GM10266 (cell line): ENCODE measurements around the gene HECTD2.
"Not testable (repeated sequence)": the region's sequence is repeated elsewhere in the genome, so short reads cannot be mapped to it uniquely, and the experiment has no call there.

Source experiments
- DNase-seq: peaks from one replicate; pipeline ENCODE4 v3.0.0; 2012; ENCODE audit errors: extremely low spot score
- CTCF ChIP-seq: IDR thresholded peaks from 2 replicates; pipeline ENCODE4 v1.5.1; 2012; ENCODE audit warnings: mild to moderate bottlenecking, low read depth; ENCODE audit not compliant: control insufficient read depth, insufficient read depth; ENCODE audit errors: missing control alignments

HECTD2 gene

GRCh38 chr10:91521439-91521838 is 111.3 kb downstream of the HECTD2 start:
- no peak for TF ChIP-seq CTCF
- DNase-seq: no peak

GRCh38 chr10:91525896-91526712 is 116.0 kb downstream of the HECTD2 start:
- no peak for DNase-seq
- no peak for TF ChIP-seq CTCF

GRCh38 chr10:91528080-91528479 is 117.9 kb downstream of the HECTD2 start:
- no peak for TF ChIP-seq CTCF
- DNase-seq: no peak

- no peak for DNase-seq
- no peak for TF ChIP-seq CTCF
Observed at GRCh38 chr10:91528768-91529167, 118.6 kb downstream of the HECTD2 start.

DNA sequence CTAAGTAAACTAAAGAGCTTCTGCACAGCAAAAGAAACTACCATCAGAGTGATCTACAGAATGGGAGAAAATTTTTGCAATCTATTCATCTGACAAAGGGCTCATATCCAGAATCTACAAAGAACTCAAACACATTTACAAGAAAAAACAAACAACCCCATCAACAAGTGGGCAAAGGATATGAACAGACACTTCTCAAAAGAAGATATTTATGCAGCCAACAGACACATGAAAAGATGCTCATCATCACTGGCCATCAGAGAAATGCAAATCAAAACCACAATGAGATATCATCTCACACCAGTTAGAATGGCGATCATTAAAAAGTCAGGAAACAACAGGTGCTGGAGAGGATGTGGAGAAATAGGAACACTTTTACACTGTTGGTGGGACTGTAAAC is 124.6 kb downstream of the HECTD2 start:
- not testable (repeated sequence) for DNase-seq

DNA sequence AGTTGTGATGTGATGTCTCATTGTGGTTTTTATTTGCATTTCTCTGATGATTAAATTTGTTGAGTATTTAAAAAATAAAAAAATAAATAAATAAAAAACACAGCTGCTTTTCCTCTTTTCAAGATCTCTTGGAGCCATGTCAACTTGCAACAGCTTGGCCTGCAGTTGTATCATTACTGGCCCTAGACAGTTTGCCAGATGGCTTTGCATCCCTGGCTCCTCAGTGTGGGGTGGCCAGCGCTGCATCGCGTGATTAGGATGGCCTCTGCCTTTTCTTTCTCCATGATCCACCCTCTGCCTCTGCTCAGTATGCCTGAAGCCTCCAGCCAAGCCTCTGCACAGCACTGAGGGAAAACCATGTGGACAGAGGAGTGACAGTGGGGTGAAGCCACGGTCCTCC is 126.0 kb downstream of the HECTD2 start:
- DNase-seq: no peak
- no peak for TF ChIP-seq CTCF

DNA sequence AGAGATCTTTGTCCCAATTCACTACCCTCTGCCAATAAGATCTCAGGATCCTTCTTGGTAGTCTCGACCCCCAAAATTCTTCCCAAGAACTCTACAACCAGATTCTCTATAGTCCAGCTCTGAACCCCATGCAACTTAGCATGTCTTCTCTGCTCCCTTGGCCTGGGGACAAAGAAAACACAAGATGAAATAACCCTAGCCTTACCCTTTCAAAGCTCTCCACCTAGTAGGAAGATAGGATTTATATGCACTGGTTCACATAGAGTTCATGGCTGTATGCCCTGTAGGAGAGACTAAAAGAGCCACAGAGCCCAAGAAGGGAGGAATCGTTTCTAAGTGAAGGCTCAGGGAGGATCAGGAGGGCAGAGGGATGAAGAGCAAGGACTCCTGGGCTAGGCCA is 126.6 kb downstream of the HECTD2 start:
- TF ChIP-seq CTCF: no peak

More for the DNA sequence above, 126.6 kb downstream of the HECTD2 start:
- no peak for DNase-seq
